Ascending aorta (tissue), 2 donors: ENCODE data around the gene TTBK2. TPM values are rescaled to one million over a fixed set of nuclear protein-coding genes. Genes with fewer than 3 reads are reported as not detected.

Experiments
- DNase-seq, 2 donors: peaks; one replicate each; pipeline ENCODE4 v3.0.0-alpha.2; 2019; ENCODE audit warnings: low spot score in 2 of 2
- H3K27ac ChIP-seq, 2 donors: fragments of 200-600 bp; sonication (generic); one replicate each; pipeline ENCODE4 v1.5.1; 2016 to 2017; ENCODE audit warnings: mild to moderate bottlenecking in 1 of 2
- H3K27me3 ChIP-seq: fragments of 200-600 bp; sonication (generic); one replicate; pipeline ENCODE4 v1.5.1; 2017
- H3K36me3 ChIP-seq, 2 donors: fragments of 200-600 bp; sonication (generic); one replicate each; pipeline ENCODE4 v1.5.1; 2016
- H3K4me1 ChIP-seq, 2 donors: fragments of 200-600 bp; sonication (generic); one replicate each; pipeline ENCODE4 v1.5.1; 2016 to 2017; ENCODE audit warnings: mild to moderate bottlenecking in 1 of 2
- H3K4me3 ChIP-seq, 2 donors: fragments of 200-600 bp; sonication (generic); one replicate each; pipeline ENCODE4 v1.5.1; 2016 to 2017; ENCODE audit warnings: mild to moderate bottlenecking in 1 of 2
- H3K9me3 ChIP-seq, 2 donors: fragments of 200-600 bp; sonication (generic); one replicate each; pipeline ENCODE4 v1.5.1; 2016
- CTCF ChIP-seq, 3 experiments: fragments of 200-600 bp in 2 of 3; fragments of 450-650 bp in 1 of 3; sonication (generic) in 2 of 3; IDR thresholded peaks; one replicate each; pipeline ENCODE4 v1.5.1; 2016 to 2019; ENCODE audit warnings: antibody characterized with exemption in 3 of 3, mild to moderate bottlenecking in 1 of 3, moderate library complexity in 1 of 3
- intact Hi-C: fragments of 100-400 bp; cut with DNase I; formaldehyde crosslinking; loops from one replicate; pipeline ENCODE4 v1.15.1; 2023
- total RNA-seq: library from RNA; depleted of rRNA; stranded (reverse); fragments of >200 nt; gene quantifications from one replicate; pipeline ENCODE4 v1.1.0, GENCODE V29; 2016

The TTBK2 gene
- total RNA-seq, 1 donor from 2014 or later = 25.3 TPM

- DNase-seq = no peak
- H3K27me3 ChIP-seq = no peaks in the 10 kb centered on the region
- H3K36me3 ChIP-seq = no peaks in the 10 kb centered on the region
- H3K4me3 ChIP-seq = no peak overlapping the region
- no peaks in the 10 kb centered on the region for H3K9me3 ChIP-seq
- no peak overlapping the region for H3K27ac ChIP-seq
- no peak for TF ChIP-seq CTCF (IDR thresholded peaks at IDR 0.05)
- peaks cover 0 to 6% of the 10 kb centered on the region in 2 donors for H3K4me1 ChIP-seq
- intact Hi-C loops = loop anchor here (5.0 kb wide), 1 partner anchor 58 kb away; no protein-coding TSS in a partner anchor
Observed at GRCh38 chr15:42915654-42916315, 4.8 kb downstream of the TTBK2 start.

DNA sequence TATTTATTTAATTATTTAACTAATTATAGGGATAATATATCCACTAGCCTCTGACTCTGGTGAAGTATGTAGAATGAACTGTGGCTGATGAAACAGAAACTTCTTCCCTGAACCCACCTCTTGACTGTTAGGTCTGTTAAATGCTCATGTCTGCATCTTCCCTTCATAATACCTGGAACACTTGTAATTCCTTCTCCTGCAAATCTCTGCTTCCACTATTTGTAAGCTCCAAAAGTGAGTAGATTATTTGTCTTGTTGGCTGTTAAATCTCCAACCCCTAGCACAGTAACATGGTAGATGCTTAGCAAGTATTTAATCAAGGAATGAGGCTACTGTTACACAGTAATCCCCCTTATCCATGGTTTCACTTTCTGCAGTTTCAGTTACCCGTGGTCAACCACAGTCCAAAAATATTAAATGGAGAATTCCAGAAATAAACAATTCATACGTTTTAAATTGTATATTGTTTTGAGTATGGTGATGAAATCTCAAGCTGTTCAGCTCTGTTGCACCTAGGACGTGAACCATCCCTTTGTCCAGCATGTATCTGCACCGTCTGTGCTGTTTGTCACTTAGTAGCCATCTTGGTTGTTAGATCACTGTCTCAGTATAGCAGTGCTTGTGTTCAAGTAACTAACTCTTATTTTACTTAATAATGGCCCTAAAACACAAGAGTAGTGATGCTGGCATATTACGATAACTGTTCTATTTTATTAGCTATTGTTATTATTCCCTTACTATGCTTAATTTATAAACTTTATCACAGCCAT is 5.7 kb downstream of the TTBK2 start:
- Histone ChIP-seq H3K4me1 (peaks cover 0 to 6% of the 10 kb centered on the region in 2 donors), H3K36me3 (no peaks in the 10 kb centered on the region), H3K27ac (no peak overlapping the region), H3K4me3 (no peak overlapping the region), H3K9me3 (no peaks in the 10 kb centered on the region), H3K27me3 (no peaks in the 10 kb centered on the region)
- intact Hi-C loops = loop anchor here (5.0 kb wide), 1 partner anchor 58 kb away; no protein-coding TSS in a partner anchor
- TF ChIP-seq CTCF (IDR thresholded peaks at IDR 0.05) = no peak
- DNase-seq = no peak

GRCh38 chr15:42911058-42911592 is 9.5 kb downstream of the TTBK2 start:
- no peaks in the 10 kb centered on the region for H3K27me3 ChIP-seq
- H3K36me3 ChIP-seq = no peaks in the 10 kb centered on the region
- no peak for TF ChIP-seq CTCF (IDR thresholded peaks at IDR 0.05)
- no peaks in the 10 kb centered on the region for H3K9me3 ChIP-seq
- H3K4me3 ChIP-seq = no peak overlapping the region
- no peak for DNase-seq
- H3K4me1 ChIP-seq = no peaks in the 10 kb centered on the region
- no peak overlapping the region for H3K27ac ChIP-seq
- intact Hi-C loops = no loop called here

- intact Hi-C loops = no loop called here
Observed at GRCh38 chr15:42908538-42908937, 12.0 kb downstream of the TTBK2 start.

More at GRCh38 chr15:42908538-42908937, 12.0 kb downstream of the TTBK2 start:
- Histone ChIP-seq H3K9me3 (no peaks in the 10 kb centered on the region), H3K4me3 (no peak overlapping the region), H3K4me1 (peaks cover 0 to 1% of the 10 kb centered on the region in 2 donors), H3K27ac (no peak overlapping the region), H3K36me3 (no peaks in the 10 kb centered on the region), H3K27me3 (no peaks in the 10 kb centered on the region)
- no peak for DNase-seq
- TF ChIP-seq CTCF (IDR thresholded peaks at IDR 0.05) = no peak
